Kasumi-1 (cell line): ENCODE results near the gene DNAH14.

Source experiments
- DNase-seq, 2 experiments: peaks; one replicate each; lab custom pipeline; 2025; lab: John Stamatoyannopoulos, UW

DNAH14 gene

GRCh38 chr1:225406976-225407725, 477.7 kb downstream of the DNAH14 start:
- no peak for DNase-seq

DNA sequence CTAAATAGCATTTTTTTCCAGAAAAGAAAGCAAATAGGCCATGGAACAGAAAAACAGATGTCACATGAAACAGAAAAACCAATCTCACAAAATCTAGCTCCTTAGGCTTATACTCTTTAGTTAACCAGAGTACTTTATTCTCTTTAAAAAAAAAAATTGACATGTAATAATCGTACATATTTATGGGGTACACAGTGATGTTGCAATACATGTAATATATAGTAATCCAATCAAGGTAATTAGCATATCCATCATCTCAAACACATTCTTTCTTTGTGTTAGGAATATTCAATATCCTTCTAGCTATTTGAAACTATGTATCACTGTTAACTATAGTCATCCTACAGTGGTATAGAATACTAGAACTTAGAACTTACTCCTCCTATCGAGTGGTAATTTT, 478.3 kb downstream of the DNAH14 start:
- no peak for DNase-seq

GRCh38 chr1:225408249-225408648, 478.8 kb downstream of the DNAH14 start:
- no peak for DNase-seq

DNA sequence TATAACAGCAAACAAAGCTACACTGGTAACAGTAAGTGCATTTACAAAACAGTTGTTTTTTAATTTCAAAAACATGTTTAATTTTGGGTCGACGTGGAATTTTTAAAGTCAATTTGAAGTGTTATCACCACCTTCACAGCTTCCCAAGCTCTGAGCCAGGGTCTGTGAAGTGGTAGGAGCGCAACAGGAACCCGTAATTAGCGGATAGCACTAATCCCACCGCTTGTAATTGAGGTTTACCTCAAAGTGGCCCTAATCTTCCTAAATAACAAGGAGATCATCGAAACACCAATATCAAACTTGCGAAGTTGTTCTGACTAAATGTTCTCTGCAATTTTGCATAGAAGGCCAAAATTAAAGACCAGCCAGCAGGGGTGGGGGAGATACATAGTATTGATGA, 479.6 kb downstream of the DNAH14 start:
- DNase-seq = no peak

GRCh38 chr1:225410036-225410435, 480.6 kb downstream of the DNAH14 start:
- no peak for DNase-seq

DNA sequence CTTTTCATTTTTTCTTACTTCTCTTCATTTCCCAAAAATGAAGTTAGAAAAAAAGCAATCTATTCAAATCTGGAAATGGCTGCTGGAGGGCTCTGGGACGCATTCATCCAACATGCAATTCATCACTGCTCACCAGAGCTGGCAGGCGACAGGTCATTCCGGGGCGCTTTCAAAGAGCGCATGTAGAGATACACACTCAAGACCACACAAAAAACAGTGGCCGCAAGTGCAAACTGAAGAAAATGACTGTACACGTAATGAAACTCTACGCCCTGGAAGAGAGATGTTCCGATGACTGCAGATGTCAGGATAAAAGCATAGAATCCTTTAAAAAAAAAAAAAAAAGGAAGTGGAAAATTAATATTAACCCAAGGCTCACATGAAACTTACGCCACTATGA, 482.8 kb downstream of the DNAH14 start:
- no peak for DNase-seq

- no peak for DNase-seq
These were observed 483.4 kb downstream of the DNAH14 start for GRCh38 chr1:225412803-225413351.

DNA sequence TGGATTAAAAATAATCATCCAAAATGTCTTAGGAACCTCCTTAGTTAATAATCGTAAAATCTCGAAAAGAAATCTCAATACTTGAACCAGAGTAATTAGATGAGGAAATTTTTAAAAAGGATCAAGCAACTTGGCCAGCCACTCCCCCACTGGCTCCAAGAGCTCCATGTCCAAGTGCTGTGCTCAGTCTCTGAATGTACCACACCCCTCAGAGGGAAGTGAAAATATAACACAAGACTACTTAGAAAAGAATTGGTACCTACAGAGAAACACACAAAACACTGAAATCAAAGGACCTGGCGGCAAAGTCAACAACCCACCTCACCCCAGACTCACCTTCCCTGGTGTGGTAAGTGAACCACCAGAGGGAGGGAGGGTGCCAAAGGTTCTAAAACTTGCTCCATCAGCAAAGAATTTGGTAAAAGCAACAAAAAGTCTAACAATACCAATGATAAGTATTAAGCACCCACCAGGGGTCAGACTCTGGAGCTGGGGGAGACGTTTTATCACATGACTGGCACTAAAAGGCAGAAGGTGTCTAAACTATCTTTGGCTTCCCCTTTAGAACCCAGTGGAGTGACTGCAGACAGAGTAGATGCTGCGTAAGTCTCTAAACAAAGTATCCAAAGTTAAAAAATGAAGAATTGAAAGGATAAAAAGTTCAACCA, 484.4 kb downstream of the DNAH14 start:
- no peak for DNase-seq

GRCh38 chr1:225415307-225415706, 485.8 kb downstream of the DNAH14 start:
- DNase-seq = peak in 1 of 2 experiments; percentile 18

GRCh38 chr1:225415967-225416745, 486.7 kb downstream of the DNAH14 start:
- DNase-seq = no peak

- DNase-seq = no peak
These were observed 488.6 kb downstream of the DNAH14 start for GRCh38 chr1:225418059-225418458.

- no peak for DNase-seq
These were observed 489.1 kb downstream of the DNAH14 start for GRCh38 chr1:225418598-225418997.

GRCh38 chr1:225422031-225422605, 492.6 kb downstream of the DNAH14 start:
- DNase-seq = peak; percentile 50 to 66

- no peak for DNase-seq
These were observed 493.5 kb downstream of the DNAH14 start for GRCh38 chr1:225422795-225423517.

GRCh38 chr1:225423518-225423855, 494.0 kb downstream of the DNAH14 start:
- DNase-seq = no peak

- DNase-seq = no peak
These were observed 495.2 kb downstream of the DNAH14 start for GRCh38 chr1:225424562-225425200.

DNA sequence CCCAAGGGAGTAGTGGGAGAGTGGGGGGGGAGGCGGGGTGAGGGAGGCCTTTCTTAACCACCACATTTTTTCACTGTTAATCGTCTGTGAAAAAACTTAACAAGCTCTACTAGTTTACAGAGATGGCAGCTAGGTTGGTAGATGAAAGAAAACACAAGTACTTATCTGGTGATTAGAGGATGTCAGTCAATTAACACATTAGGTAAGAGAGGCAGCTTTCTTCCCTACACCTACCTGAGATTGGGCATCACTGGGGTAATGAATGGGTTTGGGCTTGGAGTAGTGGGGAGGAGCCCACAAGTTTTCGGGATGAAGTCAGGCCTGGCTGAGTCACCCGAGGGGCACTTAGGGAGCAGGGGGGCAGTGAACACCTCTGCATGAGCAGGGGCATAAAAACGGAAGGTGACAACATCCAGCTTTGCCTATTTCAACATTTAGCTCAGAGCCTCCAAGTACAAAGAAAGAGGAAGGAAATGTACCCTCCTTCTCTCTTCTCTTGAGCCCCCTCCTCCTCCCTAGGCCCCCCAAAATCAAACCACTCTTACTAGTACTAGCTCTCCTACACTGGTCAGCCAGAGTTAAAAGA, 495.8 kb downstream of the DNAH14 start:
- peak; percentile 84 to 87 for DNase-seq

DNA sequence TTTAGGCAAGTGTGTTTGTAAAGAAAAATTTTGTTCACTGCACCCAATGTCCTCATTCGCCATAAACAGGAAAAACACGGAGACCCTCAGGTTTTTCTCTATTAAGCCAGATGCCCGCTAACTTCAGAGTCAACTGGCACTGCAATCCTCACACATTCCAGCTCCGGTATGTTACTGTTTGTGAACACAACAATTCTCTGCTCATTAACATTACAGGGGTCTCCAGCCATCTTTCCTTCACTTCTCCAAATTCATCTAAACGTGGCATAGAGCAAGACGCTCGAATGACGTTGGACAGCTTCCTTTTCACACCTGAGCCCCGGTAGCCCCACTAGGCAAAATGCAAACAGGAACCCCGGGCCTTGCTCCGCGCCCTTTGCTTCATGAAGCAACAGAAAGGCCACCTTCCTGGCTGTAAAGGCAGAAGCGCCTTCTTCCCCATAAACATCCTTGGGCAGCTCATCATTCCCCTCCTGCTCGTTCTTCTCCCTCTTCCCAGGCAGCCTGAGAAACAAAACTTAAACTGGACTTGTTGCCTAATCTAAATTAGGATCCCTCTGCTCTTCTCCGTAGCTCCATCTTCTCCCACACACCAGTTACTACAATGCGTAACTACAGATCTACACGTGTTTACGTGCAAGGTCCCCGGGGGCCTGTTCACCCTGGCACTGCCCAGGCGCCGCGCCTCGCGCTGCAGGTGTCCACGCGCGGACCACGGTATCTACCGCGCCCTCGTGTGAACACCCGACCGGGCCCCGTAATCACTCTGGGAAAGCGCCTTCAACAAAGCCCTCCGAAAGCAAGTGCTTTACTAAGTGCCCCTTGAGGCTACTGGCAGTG, 497.1 kb downstream of the DNAH14 start:
- peak; percentile 33 to 53 for DNase-seq

DNA sequence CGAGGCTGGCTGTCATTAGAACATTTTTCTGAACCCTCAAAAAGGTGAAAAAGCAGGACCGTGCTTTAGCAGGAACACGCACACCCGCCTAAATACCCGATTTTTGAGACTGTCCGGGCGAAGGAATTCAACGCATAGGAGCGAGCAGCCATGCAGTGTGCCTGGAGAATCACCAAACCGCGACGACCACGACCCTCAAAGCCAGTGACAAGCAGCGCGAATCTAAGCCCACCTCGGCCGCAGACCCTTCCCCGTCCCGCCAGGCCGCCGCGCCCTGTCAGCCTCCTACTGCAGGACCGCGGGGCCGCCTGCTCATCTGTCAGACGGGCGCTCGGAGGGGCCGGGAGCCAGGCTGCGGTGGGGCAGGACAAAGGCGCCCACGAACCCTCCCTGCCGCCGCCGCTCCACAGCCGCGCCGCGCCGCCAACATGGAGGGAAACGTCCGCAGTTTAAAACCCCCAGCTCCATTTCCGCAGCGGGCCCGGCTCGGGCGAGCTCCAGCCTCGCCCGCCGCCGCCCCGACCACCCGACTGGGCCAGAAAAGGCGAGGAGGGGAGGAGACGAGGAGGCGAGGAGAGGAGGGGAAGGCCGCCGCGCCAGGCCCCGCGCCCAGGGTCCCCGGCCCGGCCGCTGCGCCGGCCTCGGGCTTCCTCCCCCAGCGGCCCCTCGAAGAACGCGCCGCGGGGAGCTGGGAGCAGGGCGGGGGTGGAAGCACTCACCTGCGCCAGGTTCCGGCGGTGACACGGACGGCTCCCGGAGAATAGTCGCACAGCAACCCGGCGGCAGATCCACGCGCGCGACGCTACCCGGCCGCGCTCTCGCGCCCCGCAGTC, 498.0 kb downstream of the DNAH14 start, which contains the start of gene LBR:
TSS of gene LBR (minus strand) at position 804 of the 833 bp plus-strand sequence. CDS start 3,963 bp downstream, outside the sequence.
- DNase-seq = peak in 1 of 2 experiments; percentile 47
